ENCODE data around the gene SIGLEC14.

Gene SIGLEC14

GRCh38 chr19:51626675-51627074 is 19.9 kb downstream of the SIGLEC14 start:
- DNase-seq (ENCODE audit: low read depth in 1 of 2, low spot score in 1 of 2): no peak

- no peak for DNase-seq (ENCODE audit: low read depth in 1 of 2, low spot score in 1 of 2)
Measured at GRCh38 chr19:51621178-51621577, 25.4 kb downstream of the SIGLEC14 start.

GRCh38 chr19:51615991-51616390 is 30.6 kb downstream of the SIGLEC14 start:
- no peak for DNase-seq (ENCODE audit: low read depth in 1 of 2, low spot score in 1 of 2)

GRCh38 chr19:51614789-51615188 is 31.8 kb downstream of the SIGLEC14 start:
- DNase-seq (ENCODE audit: low read depth in 1 of 2, low spot score in 1 of 2): no peak

GRCh38 chr19:51610576-51610975 is 36.0 kb downstream of the SIGLEC14 start:
- DNase-seq (ENCODE audit: low read depth in 1 of 2, low spot score in 1 of 2): no peak

- DNase-seq (ENCODE audit: low read depth in 1 of 2, low spot score in 1 of 2): peak; percentile 33 to 50
Measured at GRCh38 chr19:51607920-51608562, 38.6 kb downstream of the SIGLEC14 start.

GRCh38 chr19:51607077-51607476 is 39.5 kb downstream of the SIGLEC14 start:
- peak in 1 of 2 donors; percentile 25 for DNase-seq (ENCODE audit: low read depth in 1 of 2, low spot score in 1 of 2)

GRCh38 chr19:51602189-51602854 is 44.3 kb downstream of the SIGLEC14 start:
- DNase-seq (ENCODE audit: low read depth in 1 of 2, low spot score in 1 of 2): no peak

GRCh38 chr19:51600940-51601580 is 45.6 kb downstream of the SIGLEC14 start:
- no peak for DNase-seq (ENCODE audit: low read depth in 1 of 2, low spot score in 1 of 2)

GRCh38 chr19:51599084-51599483 is 47.5 kb downstream of the SIGLEC14 start:
- no peak for DNase-seq (ENCODE audit: low read depth in 1 of 2, low spot score in 1 of 2)

- no peak for DNase-seq (ENCODE audit: low read depth in 1 of 2, low spot score in 1 of 2)
Measured at GRCh38 chr19:51598159-51598915, 48.3 kb downstream of the SIGLEC14 start.

GRCh38 chr19:51595190-51596175 is 51.1 kb downstream of the SIGLEC14 start:
- no peak for DNase-seq (ENCODE audit: low read depth in 1 of 2, low spot score in 1 of 2)

GRCh38 chr19:51594774-51595109 is 51.9 kb downstream of the SIGLEC14 start:
- DNase-seq (ENCODE audit: low read depth in 1 of 2, low spot score in 1 of 2): no peak

- peak; percentile 88 to 95 for DNase-seq (ENCODE audit: low read depth in 1 of 2, low spot score in 1 of 2)
Measured at GRCh38 chr19:51593969-51594773, 52.5 kb downstream of the SIGLEC14 start.

GRCh38 chr19:51593138-51593890 is 53.3 kb downstream of the SIGLEC14 start:
- DNase-seq (ENCODE audit: low read depth in 1 of 2, low spot score in 1 of 2): no peak
